GM18520 (cell line): ENCODE data around the gene SHLD2.
"Not testable (repeated sequence)": the region's sequence is repeated elsewhere in the genome, so short reads cannot be mapped to it uniquely, and the experiment has no call there.

Experiments
- ATAC-seq: cut with Tn5 transposase; IDR thresholded peaks from one replicate; pipeline ENCODE4 v1.9.1; 2021; ENCODE audit not compliant: unreplicated experiment

Gene SHLD2, protein sequence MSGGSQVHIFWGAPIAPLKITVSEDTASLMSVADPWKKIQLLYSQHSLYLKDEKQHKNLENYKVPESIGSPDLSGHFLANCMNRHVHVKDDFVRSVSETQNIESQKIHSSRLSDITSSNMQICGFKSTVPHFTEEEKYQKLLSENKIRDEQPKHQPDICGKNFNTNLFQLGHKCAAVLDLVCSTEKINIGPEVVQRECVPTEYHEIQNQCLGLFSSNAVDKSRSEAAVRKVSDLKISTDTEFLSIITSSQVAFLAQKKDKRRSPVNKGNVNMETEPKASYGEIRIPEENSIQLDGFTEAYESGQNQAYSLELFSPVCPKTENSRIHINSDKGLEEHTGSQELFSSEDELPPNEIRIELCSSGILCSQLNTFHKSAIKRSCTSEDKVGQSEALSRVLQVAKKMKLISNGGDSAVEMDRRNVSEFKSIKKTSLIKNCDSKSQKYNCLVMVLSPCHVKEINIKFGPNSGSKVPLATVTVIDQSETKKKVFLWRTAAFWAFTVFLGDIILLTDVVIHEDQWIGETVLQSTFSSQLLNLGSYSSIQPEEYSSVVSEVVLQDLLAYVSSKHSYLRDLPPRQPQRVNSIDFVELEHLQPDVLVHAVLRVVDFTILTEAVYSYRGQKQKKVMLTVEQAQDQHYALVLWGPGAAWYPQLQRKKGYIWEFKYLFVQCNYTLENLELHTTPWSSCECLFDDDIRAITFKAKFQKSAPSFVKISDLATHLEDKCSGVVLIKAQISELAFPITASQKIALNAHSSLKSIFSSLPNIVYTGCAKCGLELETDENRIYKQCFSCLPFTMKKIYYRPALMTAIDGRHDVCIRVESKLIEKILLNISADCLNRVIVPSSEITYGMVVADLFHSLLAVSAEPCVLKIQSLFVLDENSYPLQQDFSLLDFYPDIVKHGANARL

DNA sequence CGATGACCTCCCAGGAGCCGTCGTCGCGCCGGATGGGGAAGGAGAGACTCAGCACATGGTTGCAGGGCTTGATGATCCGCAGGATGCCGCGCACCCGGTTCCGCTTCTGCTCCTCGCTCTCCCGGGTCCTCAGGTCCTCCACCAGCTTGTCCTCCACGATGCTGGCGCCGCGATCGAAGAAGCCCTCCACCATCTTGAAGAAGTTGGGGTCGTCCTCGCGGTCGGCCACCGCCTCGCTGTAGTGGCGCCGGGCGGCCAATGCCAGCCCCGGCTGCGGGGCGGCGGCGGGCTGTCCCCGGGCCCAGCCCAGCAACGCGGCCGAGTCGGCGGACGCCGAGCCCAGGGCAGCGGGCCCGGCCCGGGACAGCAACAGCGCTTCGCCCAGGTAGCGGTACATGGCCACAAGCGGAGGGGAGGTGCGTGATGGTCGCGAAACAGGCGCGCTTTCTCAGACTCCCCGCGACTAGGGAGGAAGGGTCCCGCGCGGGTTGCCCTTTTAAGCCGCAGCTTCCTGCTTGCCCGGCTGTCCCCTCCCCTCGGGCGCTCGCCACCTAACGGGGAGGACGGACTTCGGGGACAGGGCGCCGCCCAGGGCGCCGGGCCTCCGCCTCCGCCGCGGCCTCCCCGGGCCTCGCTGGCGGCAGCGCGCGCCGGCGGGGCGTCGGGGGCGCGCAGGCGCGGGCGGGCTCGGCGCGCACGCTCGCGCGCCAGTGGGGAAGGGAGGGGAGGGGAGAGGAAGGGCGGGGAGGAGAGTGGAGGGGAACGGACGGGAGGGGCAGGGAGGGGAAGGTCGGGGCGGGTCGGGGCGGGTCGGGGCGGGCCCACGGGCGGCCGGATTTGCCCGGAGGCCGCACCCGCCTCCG lies at the start of gene SHLD2, which contains the start of gene GLUD1:
Gene SHLD2 (plus strand): TSS at position 834 of the 863 bp plus-strand sequence. CDS start 56,149 bp downstream, outside the sequence.
Gene GLUD1 (minus strand): TSS at position 471 of the 863 bp plus-strand sequence. CDS start 74 bp downstream, at position 397.
- ATAC-seq, result peak; percentile 63

DNA sequence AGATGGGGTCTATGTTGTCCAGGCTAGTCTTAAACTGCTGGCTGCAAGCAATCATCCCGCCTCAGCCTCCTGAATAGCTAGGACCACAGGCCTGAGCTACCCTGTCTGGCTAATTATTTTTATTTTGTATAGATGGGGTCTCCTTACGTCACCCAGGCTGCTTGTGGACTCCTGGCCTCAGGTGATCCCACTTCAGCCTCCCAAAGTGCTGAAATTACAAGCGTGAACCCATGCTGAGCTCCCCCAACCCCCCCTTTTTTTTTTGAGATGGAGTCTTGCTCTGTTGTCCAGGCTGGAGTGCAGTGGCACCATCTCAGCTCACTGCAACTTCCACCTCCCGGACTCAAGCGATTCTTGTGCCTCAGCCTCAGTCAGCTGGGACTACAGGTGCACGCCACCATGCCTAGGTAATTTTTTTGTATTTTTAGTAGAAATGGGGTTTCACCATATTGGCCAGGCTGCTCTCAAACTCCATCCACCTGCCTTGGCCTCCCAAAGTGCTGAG lies 49.5 kb upstream of the SHLD2 start:
- ATAC-seq, result no peak

DNA sequence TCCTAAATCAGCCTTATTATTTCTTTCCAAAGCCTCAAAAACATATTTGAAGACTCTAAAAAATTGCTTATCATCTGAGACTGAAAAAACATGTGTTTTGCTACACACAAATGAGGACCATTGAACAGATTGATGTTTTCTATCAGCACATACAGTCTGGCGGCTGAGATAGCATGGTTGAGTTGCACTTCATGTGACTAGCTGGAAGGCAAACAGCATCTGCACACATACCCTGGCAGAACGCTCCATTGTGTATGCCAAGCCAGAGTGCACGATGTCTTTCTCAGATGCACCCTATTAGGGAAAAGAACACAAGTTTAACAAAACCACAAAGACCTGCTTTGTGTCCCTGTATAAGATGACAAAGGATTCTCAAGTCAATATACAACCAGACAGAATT lies 41.9 kb upstream of the SHLD2 start:
- ATAC-seq, result no peak

DNA sequence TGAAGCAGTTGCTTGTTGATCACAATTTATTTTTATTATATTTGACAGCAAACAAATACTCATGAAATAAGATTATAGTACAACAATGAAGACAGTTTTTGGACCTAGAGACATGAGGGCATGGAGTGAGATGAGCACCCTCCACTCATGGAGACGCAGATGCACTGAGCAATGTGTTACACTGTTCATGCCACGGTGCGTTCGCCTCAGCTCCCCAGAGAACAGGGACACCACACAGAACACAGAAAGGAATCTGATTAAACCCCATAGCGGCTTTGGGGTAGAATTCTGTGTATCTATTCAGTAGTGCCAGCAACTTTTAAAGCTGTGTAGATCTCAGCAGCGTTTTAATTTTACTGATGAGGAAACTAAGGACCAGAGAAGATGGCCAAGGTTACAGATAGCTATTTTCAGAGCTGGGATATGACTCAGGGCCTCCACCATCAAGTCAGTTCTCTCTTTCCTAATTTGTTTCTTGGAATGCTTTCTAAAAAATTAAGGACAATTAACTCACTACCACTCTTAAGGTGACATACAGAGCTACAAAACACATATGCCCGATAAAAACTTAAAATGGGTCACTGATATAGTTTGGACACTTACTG lies 41.3 kb upstream of the SHLD2 start:
- ATAC-seq, result no peak

DNA sequence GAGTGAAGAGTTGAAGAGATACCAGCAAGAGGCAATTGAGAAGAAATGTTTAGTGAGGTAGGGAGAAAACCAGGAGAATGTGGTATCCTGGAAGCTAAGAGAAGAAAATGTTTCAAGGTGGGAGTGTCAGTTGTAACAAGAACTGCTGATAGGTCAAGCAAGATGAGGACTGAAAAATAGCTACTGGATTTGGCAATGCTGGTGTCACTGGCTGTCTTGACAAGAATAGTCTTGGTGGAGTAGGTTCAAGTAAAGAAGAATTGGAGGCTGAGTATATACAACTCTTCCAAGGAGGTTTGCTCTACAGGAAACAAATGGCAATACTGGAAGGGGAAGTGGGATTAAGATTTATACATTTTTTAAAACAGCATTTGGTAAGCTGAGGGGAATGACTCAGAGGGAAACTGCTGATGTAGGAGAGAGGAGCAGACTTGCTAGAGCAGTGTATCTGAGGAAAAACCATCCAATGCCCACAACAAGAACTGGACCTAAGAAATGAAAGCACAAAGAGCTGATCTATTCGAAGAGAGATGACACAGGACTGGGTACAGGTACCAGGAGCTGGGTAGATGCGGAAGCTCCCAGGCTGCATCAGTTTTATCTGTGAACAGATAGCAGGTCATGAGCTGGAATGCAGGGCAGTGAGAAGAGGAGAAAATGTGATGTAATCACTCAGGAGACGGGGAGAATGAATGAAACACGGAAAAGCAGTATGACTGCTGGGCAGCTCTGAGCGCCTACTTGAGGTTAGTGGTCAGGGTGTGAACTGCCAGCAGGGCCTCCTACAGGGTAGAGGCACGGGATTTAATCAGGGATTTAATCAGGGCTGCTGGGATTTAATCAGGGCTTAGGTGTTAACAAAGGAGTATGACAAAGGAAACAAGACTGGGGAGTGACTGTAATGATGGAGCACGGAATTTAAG lies 40.4 kb upstream of the SHLD2 start:
- no peak for ATAC-seq

DNA sequence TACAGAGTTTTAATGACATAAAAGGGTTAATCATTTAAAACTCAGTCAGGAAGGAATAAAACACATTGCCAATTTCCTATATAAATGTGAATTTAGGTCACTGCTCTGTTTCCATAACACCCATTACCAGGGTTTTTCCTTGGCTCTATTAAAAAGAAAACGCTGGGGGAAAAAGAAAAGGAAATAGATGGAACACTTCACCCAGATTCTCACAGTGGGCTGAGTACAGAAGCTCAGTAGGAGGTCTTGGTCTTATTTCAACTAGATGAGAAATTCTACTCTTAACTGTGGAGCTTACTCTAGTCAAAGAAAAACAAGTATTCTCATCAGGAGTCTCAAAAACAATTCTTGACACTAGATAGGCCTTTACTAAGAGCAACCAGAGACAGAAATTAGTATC lies 36.8 kb upstream of the SHLD2 start:
- no peak for ATAC-seq

DNA sequence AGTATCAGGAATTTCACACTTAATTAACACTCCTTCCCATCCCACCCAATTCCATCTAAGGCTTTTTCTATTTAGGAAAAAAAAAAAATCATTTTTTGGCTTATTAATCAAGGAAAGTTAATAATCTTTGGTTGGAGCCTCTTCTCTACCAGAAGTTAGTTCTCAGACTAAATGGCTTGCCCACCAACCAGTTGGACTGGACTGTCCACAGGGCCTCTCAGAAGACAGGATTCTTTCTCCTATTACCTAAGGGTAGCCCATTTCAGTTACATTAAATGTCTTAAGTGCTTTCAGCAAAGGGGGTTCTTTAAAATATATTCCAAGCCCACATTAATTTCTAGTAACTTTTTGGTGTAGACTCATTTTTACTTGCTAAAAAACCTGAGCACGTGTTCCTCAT lies 35.6 kb upstream of the SHLD2 start:
- ATAC-seq, result no peak

DNA sequence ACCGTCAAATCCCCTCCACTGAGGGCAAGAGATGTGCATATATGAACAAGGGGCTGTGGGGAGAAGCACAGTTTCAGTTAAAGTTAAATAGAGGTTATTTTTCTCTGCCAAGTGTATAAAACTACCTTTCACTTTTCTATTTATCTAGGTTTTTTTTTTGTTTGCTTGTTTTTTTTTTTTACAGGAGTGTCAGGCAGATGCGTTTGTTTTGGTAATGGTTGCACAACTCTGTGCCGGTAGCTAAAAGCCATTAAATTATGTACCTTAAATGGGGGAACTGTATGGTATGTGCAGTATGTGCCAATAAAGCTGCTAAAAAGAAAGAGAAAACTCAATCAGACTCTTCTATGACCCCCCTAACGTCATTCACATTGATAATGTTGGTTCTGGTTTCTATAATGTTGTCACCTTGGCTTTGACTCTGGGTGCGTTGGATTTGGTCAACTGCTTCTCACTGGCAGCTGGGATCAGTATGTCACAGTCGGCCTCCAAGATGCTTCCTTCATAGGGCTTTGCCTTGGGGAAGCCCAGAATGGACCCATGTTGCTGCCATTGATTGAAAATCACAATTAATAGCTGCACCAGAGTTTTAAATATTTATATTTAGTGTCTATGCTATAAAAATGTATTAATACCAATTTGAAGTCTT lies 34.6 kb upstream of the SHLD2 start:
- no peak for ATAC-seq

DNA sequence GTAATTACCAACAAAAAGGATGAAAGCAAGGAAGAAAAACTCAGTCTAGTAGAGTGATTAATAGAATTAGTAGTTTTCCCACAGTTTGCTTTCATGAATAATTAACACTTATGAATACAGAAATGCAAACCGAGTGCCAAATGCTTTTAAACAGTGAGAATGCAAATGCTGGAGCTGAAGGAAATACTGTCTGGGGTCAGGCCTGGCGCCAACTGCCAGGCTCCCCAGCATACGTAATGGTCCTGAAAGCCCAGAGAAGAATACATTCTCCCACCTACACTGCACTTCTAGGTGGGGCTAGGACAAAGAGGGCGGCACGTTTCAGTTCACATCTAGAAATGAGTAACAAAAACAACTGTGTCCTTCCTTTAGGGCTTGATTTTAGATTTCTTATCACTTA lies 30.4 kb upstream of the SHLD2 start:
- ATAC-seq, result no peak

DNA sequence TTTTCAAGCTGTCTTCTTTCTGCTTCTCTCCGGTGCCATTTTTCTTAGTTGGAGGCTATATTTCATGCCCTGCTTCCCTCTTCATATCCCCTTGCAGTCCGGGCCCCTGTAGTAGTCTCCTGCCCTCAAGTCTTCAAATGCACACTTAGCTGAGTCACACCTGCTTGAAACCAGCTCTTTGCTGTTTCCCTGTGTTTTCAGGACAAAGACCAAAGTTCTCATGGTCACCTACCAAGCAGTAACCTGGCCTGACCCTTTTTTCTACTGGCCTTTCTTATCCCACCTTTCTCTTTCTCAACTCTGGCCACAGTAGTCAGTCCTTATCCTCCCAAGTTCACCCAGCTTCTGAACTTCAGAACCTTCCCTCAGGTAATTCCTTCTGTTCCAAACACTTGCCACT lies 28.8 kb upstream of the SHLD2 start:
- no peak for ATAC-seq

DNA sequence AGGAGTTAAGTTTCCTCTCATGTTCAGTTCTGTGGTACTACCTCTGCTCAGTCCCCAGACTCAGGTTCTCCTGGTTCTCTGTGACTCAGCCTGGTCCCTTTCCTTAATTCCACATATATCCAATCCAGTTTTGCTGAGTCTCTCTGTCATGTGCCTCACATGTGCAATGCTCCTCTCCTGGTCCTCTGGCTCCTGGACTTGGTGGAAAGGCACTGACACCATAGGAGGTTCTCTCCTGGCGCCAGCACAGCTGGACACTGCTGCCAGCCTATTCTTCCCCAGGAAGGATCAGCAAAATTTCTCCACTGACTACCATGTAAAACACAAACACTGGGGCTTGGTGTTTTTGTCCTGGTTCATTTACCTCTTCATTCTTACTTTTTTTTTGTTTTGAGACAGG lies 28.1 kb upstream of the SHLD2 start:
- ATAC-seq, result no peak

DNA sequence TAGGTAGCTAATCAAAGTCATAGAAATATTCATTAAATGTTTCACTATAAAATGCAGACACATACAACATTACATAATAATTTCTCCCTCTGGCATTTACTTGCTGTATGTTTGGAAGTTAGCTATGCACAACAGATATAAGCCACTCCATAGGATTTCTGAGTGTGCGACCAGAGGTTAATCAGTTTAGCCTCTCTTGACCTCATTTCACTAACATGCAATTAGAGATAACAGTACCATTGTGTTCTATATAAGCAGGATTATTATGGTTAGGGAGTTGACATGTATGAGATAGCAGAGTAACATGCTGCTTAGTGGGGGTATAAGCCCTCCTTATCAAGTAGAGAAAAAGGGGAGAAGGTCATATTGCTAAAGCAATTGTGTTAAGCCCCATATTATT lies 26.7 kb upstream of the SHLD2 start:
- no peak for ATAC-seq

DNA sequence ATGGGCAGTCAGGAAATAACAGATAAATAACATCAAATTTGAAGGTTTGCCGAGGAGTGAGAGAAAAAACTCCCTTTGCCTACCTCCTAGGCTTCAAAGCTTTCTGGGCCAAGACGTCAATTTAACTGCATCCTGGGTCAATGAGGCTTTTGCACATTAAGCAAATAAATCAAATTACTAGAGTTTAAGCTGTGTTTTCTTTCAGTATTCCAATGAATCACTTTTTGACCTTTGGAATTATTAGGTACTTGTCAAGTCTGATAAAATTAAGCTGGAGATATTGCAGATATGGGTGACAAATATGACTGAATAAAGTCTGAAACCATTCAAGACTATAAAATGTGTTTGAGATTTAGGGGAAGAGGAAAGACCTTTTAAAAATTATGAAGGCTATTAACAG lies 22.6 kb upstream of the SHLD2 start:
- no peak for ATAC-seq

DNA sequence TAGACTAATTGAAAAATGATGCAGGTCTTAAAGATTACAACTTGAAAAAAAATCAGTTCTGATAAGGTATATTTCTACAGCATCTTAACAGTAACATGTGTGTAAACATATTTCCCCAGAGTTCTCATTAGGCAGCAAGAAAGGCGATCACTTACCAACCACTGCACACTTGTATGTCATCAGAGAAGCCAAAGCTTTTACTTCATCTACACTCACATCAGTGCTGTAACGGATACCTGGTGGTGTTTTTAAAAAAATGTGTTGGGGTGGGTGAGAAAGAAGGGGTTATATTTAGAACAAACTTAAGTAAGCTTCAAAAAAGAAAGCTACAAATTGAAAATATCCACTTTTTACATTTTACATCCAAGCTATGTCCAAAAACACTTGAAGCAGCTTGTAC lies 18.6 kb upstream of the SHLD2 start:
- not testable (repeated sequence) for ATAC-seq

DNA sequence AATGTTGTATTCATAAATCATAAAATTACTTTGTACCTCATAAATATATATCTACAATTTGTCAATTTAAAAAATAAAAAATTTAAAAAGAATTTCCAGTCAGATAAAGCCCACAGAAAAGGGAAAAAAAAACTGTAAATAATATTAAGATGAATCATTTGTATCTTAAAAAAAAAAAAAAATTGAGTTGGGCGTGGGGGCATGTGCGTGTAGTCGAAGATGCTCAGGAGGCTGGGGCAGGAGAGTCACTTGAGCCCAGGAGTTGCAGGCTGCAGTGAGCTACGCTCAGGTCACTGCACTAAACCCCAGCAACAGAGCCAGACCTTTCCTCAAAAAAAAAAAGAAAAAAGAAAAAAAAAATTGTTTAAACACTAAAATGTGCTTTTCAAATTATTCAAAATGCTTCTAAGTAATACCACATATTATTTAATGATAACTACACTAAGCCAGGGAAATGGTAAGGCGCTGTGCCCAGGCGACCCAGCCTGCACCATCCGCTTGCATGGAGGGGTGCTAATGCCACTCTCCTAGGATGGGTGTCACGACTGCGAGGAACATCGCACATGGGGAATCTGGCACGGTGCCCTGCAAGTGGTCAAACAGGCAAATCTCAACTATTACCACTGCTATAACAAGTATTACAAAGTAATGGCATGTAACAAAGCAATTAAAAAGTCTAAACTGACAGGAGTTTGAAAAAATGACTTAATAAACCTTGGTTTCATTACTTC lies 15.7 kb upstream of the SHLD2 start:
- ATAC-seq, result no peak

DNA sequence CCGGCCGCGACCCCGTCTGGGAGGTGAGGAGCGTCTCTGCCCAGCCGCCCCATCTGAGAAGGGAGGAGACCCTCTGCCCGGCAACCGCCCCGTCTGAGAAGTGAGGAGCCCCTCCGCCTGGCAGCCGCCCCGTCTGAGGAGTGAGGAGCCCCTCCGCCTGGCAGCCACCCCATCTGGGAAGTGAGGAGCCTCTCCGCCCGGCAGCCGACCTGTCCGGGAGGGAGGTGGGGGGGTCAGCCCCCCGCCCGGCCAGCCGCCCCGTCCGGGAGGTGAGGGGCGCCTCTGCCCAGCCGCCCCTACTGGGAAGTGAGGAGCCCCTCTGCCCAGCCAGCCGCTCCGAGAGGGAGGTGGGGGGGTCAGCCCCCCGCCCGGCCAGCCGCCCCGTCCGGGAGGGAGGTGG lies 14.4 kb upstream of the SHLD2 start:
- ATAC-seq, result not testable (repeated sequence)

DNA sequence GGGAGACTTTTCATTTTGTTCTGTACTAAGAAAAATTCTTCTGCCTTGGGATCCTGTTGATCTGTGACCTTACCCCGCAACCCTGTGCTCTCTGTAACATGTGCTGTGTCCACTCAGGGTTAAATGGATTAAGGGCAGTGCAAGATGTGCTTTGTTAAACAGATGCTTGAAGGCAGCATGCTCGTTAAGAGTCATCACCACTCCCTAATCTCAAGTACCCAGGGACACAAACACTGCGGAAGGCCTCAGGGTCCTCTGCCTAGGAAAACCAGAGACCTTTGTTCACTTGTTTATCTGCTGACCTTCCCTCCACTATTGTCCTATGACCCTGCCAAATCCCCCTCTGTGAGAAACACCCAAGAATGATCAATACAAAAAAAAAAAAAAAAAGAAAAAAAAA lies 13.4 kb upstream of the SHLD2 start:
- not testable (repeated sequence) for ATAC-seq

DNA sequence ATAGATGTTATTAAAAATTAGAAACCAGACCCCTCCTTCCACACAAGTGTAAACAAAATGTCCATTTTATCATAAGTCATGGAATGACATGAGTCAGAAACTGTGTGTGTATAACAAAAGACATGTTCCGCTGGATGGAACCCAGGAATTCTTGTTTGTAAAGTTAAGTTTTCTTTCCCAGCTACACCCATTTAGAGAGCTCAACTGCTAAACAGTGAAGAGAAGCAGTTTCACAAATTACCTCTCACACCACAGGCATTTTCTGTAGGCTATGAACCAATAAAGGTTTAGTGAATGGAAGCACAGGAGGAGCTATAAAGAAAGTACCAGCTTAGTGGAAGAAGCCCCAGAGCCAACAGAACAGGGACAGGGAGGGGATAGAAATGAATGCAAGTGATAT lies 12.8 kb upstream of the SHLD2 start:
- not testable (repeated sequence) for ATAC-seq
